Endothelial cell (in vitro differentiated cells): Measurements from ENCODE around the gene C1QL1. TPM values are rescaled to one million over a fixed set of nuclear protein-coding genes. Genes with fewer than 3 reads are reported as not detected.

ENCODE experiments used
- DNase-seq: peaks from one replicate; pipeline ENCODE4 v3.0.0; 2021; ENCODE audit warnings: low spot score
- H3K27ac Mint-ChIP-seq: one replicate; pipeline ENCODE4 v1.8.0; 2021; ENCODE audit warnings: mixed read lengths, inconsistent platforms; ENCODE audit not compliant: unreplicated experiment
- H3K27me3 Mint-ChIP-seq: one replicate; pipeline ENCODE4 v1.8.0; 2021; ENCODE audit warnings: mild to moderate bottlenecking, moderate library complexity, mixed read lengths, inconsistent platforms; ENCODE audit not compliant: unreplicated experiment
- H3K36me3 Mint-ChIP-seq: one replicate; pipeline ENCODE4 v1.8.0; 2021; ENCODE audit warnings: mild to moderate bottlenecking, low read depth, mixed read lengths, inconsistent platforms; ENCODE audit not compliant: unreplicated experiment
- H3K4me1 Mint-ChIP-seq: one replicate; pipeline ENCODE4 v1.8.0; 2021; ENCODE audit warnings: mild to moderate bottlenecking, mixed read lengths, inconsistent platforms; ENCODE audit not compliant: unreplicated experiment
- H3K4me3 Mint-ChIP-seq: one replicate; pipeline ENCODE4 v1.8.0; 2021; ENCODE audit warnings: mild to moderate bottlenecking, mixed read lengths, inconsistent platforms; ENCODE audit not compliant: unreplicated experiment
- H3K9me3 Mint-ChIP-seq: one replicate; pipeline ENCODE4 v1.8.0; 2021; ENCODE audit warnings: mixed read lengths, inconsistent platforms; ENCODE audit not compliant: unreplicated experiment
- CTCF ChIP-seq: fragments of 200-600 bp; sonication (generic); IDR thresholded peaks from one replicate; pipeline ENCODE4 v1.5.0; 2021; ENCODE audit warnings: antibody characterized with exemption; ENCODE audit not compliant: unreplicated experiment
- total RNA-seq: library from RNA; stranded (reverse); fragmentation: NEBNext Ultra II Directional; extraction: Animal tissue kit (Norgen Biotek cat#: 25700); gene quantifications from one replicate; pipeline ENCODE4 v1.2.1, GENCODE V29; 2021; ENCODE audit not compliant: unreplicated experiment

C1QL1 gene
- total RNA-seq, 1 donor from 2014 or later = not detected

- Mint-ChIP-seq H3K9me3 (no peaks in the 10 kb centered on the region), H3K27me3 (peaks cover 29% of the 10 kb centered on the region), H3K4me3 (peak overlapping the region; percentile 49), H3K27ac (no peak overlapping the region), H3K36me3 (no peaks in the 10 kb centered on the region), H3K4me1 (peaks cover 6% of the 10 kb centered on the region)
- no peak for DNase-seq
- no peak for TF ChIP-seq CTCF
Observed at GRCh38 chr17:44969144-44969780, 1.2 kb upstream of the C1QL1 start.

GRCh38 chr17:44967907-44968224, 237 bp downstream of the C1QL1 start:
- Mint-ChIP-seq H3K4me3 (no peak overlapping the region), H3K9me3 (no peaks in the 10 kb centered on the region)

GRCh38 chr17:44967026-44967906, 837 bp downstream of the C1QL1 start:
- TF ChIP-seq CTCF = no peak
- no peak overlapping the region for H3K27ac Mint-ChIP-seq
- no peak for DNase-seq
- no peak overlapping the region for H3K4me3 Mint-ChIP-seq
- H3K36me3 Mint-ChIP-seq = no peaks in the 10 kb centered on the region
- peaks cover 6% of the 10 kb centered on the region for H3K4me1 Mint-ChIP-seq
- H3K27me3 Mint-ChIP-seq = peaks cover 28% of the 10 kb centered on the region
- no peaks in the 10 kb centered on the region for H3K9me3 Mint-ChIP-seq

More at GRCh38 chr17:44967907-44968224, 237 bp downstream of the C1QL1 start:
- Mint-ChIP-seq H3K27ac (no peak overlapping the region), H3K27me3 (peaks cover 28% of the 10 kb centered on the region), H3K4me1 (peaks cover 6% of the 10 kb centered on the region), H3K36me3 (no peaks in the 10 kb centered on the region)
- DNase-seq = no peak
- TF ChIP-seq CTCF = no peak

- H3K36me3 Mint-ChIP-seq = no peaks in the 10 kb centered on the region
- DNase-seq = no peak
- H3K27me3 Mint-ChIP-seq = peaks cover 26% of the 10 kb centered on the region
- H3K9me3 Mint-ChIP-seq = no peaks in the 10 kb centered on the region
- TF ChIP-seq CTCF = no peak
- peaks cover 6% of the 10 kb centered on the region for H3K4me1 Mint-ChIP-seq
- no peak overlapping the region for H3K27ac Mint-ChIP-seq
- H3K4me3 Mint-ChIP-seq = no peak overlapping the region
Observed at GRCh38 chr17:44966348-44967025, 1.6 kb downstream of the C1QL1 start.
